GM23338 (cell line): Measurements from ENCODE around the gene USP46. TPM values are rescaled to one million over a fixed set of nuclear protein-coding genes. Genes with fewer than 3 reads are reported as not detected.

Source experiments
- ATAC-seq: fragments of 200-7000 bp; cut with Tn5 transposase; 3 replicates; pipeline ENCODE4 v1.9.1; 2020
- DNase-seq: peaks from one replicate; pipeline ENCODE4 v3.0.0-alpha.2; 2015; ENCODE audit warnings: low spot score
- H2AFZ ChIP-seq: fragments of 200-600 bp; sonication (generic); 2 replicates; pipeline ENCODE4 v1.8.0; 2016; ENCODE audit warnings: antibody characterized with exemption, mild to moderate bottlenecking, moderate library complexity
- H3F3A ChIP-seq: fragments of 200-600 bp; sonication (generic); replicated peaks from 2 replicates; pipeline ENCODE4 v1.8.0; 2017; ENCODE audit warnings: antibody characterized with exemption, mixed run types, low read depth
- H3K27ac ChIP-seq: fragments of 200-600 bp; sonication (generic); 2 replicates; pipeline ENCODE4 v1.6.1; 2016; ENCODE audit warnings: low read depth
- H3K27me3 ChIP-seq: fragments of 200-600 bp; sonication (generic); 2 replicates; pipeline ENCODE4 v1.8.0; 2016; ENCODE audit warnings: mild to moderate bottlenecking, mixed run types, moderate library complexity; ENCODE audit not compliant: insufficient read depth
- H3K36me3 ChIP-seq: fragments of 200-600 bp; sonication (generic); 2 replicates; pipeline ENCODE4 v1.8.0; 2016; ENCODE audit warnings: mild to moderate bottlenecking; ENCODE audit not compliant: insufficient read depth
- H3K4me1 ChIP-seq: fragments of 200-600 bp; sonication (generic); 2 replicates; pipeline ENCODE4 v1.8.0; 2016; ENCODE audit warnings: mild to moderate bottlenecking, moderate library complexity; ENCODE audit not compliant: insufficient read depth
- H3K4me2 ChIP-seq: fragments of 200-600 bp; sonication (generic); 2 replicates; pipeline ENCODE4 v1.7.1; 2017; ENCODE audit warnings: mixed run types
- H3K4me3 ChIP-seq: fragments of 200-600 bp; sonication (generic); 2 replicates; pipeline ENCODE4 v1.6.1; 2016; ENCODE audit warnings: mixed run types
- H3K79me2 ChIP-seq: fragments of 200-600 bp; sonication (generic); replicated peaks from 2 replicates; pipeline ENCODE4 v1.8.0; 2017; ENCODE audit warnings: mild to moderate bottlenecking; ENCODE audit not compliant: insufficient read depth
- H3K9me2 ChIP-seq: fragments of 200-600 bp; sonication (generic); 2 replicates; pipeline ENCODE4 v1.8.0; 2017; ENCODE audit not compliant: insufficient read depth
- H4K20me1 ChIP-seq: fragments of 200-600 bp; sonication (generic); replicated peaks from 2 replicates; pipeline ENCODE4 v1.8.0; 2017; ENCODE audit warnings: mild to moderate bottlenecking; ENCODE audit not compliant: insufficient read depth
- H3K27ac Mint-ChIP-seq: 2 replicates; pipeline ENCODE4 v1.8.0; 2020; ENCODE audit warnings: inconsistent platforms, mild to moderate bottlenecking, moderate library complexity, mixed read lengths
- H3K27me3 Mint-ChIP-seq: 3 replicates; pipeline ENCODE4 v1.8.0; 2022; ENCODE audit warnings: low read depth, mild to moderate bottlenecking, moderate library complexity, mixed read lengths, inconsistent platforms; ENCODE audit not compliant: insufficient read depth, poor library complexity
- H3K36me3 Mint-ChIP-seq: 3 replicates; pipeline ENCODE4 v1.8.0; 2021; ENCODE audit warnings: low read depth, mild to moderate bottlenecking, inconsistent platforms, moderate library complexity, mixed read lengths
- H3K4me1 Mint-ChIP-seq: 3 replicates; pipeline ENCODE4 v1.8.0; 2020; ENCODE audit warnings: mild to moderate bottlenecking, inconsistent platforms, mixed read lengths
- H3K4me3 Mint-ChIP-seq: 3 replicates; pipeline ENCODE4 v1.8.0; 2021; ENCODE audit warnings: moderate library complexity, mild to moderate bottlenecking, inconsistent platforms, mixed read lengths
- H3K9me3 Mint-ChIP-seq: 3 replicates; pipeline ENCODE4 v1.8.0; 2020; ENCODE audit warnings: moderate library complexity, mild to moderate bottlenecking, inconsistent platforms, mixed read lengths
- EZH2 ChIP-seq: fragments of 200-600 bp; sonication (generic); IDR thresholded peaks from one replicate; pipeline ENCODE4 v1.8.0; 2017; ENCODE audit warnings: antibody characterized with exemption, mild to moderate bottlenecking, low read depth; ENCODE audit not compliant: unreplicated experiment
- JUNB ChIP-seq: IDR thresholded peaks from one replicate; pipeline ENCODE4 v1.6.1; 2016; ENCODE audit warnings: antibody characterized with exemption; ENCODE audit not compliant: unreplicated experiment
- NANOG ChIP-seq: IDR thresholded peaks from 2 replicates; pipeline ENCODE4 v1.6.1; 2016; ENCODE audit warnings: antibody characterized with exemption, borderline replicate concordance
- STAT1 ChIP-seq: IDR thresholded peaks from one replicate; pipeline ENCODE4 v1.6.1; 2016; ENCODE audit warnings: antibody characterized with exemption; ENCODE audit not compliant: unreplicated experiment
- polyA plus RNA-seq: library from polyadenylated mRNA; unstranded; fragments of >200 nt; fragmentation: Nextera tagmentation; extraction: Ambion mirVana; gene quantifications from 2 replicates; pipeline ENCODE4 v1.2.1, GENCODE V29; 2016
- total RNA-seq: library from RNA; depleted of rRNA; stranded (reverse); fragments of >200 nt; shearing (Covaris generic); gene quantifications from 2 replicates; pipeline ENCODE4 v1.2.3, GENCODE V29; 2014
- TF ChIP-seq, protein P1 (sequence below): fragments of 250-450 bp; sonication (Bioruptor Pico); IDR thresholded peaks from 2 replicates; pipeline ENCODE4 v1.5.0; 2020; ENCODE audit warnings: mild to moderate bottlenecking, moderate library complexity
- TF ChIP-seq, protein P2 (sequence below): IDR thresholded peaks from one replicate; pipeline ENCODE4 v1.6.1; 2018; ENCODE audit warnings: antibody characterized with exemption; ENCODE audit not compliant: unreplicated experiment

Gene USP46
- total and polyA plus RNA-seq, 2 experiments from 2014 or later = 40.5 to 59.4 TPM

- no peak for TF ChIP-seq EZH2
- no peak for TF ChIP-seq STAT1
- no peak for TF ChIP-seq NANOG
Observed at GRCh38 chr4:52573551-52573950, 85.5 kb downstream of the USP46 start (continued).

- H3K4me1 Mint-ChIP-seq = peaks cover 14% of the 10 kb centered on the region; the same call in 2 of the 3 replicates
- peaks cover 3% of the 10 kb centered on the region; the same call in 1 of the 2 replicates for H3K9me2 ChIP-seq
- H4K20me1 ChIP-seq = no peaks in the 10 kb centered on the region
- H3K27ac ChIP-seq = no peak overlapping the region
- no peak overlapping the region for H3K27ac Mint-ChIP-seq
- H3K4me3 ChIP-seq = no peak overlapping the region
- H2AFZ ChIP-seq = no peak overlapping the region
- no peak overlapping the region for H3K4me3 Mint-ChIP-seq
- no peak overlapping the region for H3K4me2 ChIP-seq
- H3K36me3 ChIP-seq = no peaks in the 10 kb centered on the region
- H3K27me3 ChIP-seq = no peaks in the 10 kb centered on the region
- ATAC-seq (no peak), DNase-seq (no peak)
- no peaks in the 10 kb centered on the region for H3K27me3 Mint-ChIP-seq
- TF ChIP-seq, protein P1, sequence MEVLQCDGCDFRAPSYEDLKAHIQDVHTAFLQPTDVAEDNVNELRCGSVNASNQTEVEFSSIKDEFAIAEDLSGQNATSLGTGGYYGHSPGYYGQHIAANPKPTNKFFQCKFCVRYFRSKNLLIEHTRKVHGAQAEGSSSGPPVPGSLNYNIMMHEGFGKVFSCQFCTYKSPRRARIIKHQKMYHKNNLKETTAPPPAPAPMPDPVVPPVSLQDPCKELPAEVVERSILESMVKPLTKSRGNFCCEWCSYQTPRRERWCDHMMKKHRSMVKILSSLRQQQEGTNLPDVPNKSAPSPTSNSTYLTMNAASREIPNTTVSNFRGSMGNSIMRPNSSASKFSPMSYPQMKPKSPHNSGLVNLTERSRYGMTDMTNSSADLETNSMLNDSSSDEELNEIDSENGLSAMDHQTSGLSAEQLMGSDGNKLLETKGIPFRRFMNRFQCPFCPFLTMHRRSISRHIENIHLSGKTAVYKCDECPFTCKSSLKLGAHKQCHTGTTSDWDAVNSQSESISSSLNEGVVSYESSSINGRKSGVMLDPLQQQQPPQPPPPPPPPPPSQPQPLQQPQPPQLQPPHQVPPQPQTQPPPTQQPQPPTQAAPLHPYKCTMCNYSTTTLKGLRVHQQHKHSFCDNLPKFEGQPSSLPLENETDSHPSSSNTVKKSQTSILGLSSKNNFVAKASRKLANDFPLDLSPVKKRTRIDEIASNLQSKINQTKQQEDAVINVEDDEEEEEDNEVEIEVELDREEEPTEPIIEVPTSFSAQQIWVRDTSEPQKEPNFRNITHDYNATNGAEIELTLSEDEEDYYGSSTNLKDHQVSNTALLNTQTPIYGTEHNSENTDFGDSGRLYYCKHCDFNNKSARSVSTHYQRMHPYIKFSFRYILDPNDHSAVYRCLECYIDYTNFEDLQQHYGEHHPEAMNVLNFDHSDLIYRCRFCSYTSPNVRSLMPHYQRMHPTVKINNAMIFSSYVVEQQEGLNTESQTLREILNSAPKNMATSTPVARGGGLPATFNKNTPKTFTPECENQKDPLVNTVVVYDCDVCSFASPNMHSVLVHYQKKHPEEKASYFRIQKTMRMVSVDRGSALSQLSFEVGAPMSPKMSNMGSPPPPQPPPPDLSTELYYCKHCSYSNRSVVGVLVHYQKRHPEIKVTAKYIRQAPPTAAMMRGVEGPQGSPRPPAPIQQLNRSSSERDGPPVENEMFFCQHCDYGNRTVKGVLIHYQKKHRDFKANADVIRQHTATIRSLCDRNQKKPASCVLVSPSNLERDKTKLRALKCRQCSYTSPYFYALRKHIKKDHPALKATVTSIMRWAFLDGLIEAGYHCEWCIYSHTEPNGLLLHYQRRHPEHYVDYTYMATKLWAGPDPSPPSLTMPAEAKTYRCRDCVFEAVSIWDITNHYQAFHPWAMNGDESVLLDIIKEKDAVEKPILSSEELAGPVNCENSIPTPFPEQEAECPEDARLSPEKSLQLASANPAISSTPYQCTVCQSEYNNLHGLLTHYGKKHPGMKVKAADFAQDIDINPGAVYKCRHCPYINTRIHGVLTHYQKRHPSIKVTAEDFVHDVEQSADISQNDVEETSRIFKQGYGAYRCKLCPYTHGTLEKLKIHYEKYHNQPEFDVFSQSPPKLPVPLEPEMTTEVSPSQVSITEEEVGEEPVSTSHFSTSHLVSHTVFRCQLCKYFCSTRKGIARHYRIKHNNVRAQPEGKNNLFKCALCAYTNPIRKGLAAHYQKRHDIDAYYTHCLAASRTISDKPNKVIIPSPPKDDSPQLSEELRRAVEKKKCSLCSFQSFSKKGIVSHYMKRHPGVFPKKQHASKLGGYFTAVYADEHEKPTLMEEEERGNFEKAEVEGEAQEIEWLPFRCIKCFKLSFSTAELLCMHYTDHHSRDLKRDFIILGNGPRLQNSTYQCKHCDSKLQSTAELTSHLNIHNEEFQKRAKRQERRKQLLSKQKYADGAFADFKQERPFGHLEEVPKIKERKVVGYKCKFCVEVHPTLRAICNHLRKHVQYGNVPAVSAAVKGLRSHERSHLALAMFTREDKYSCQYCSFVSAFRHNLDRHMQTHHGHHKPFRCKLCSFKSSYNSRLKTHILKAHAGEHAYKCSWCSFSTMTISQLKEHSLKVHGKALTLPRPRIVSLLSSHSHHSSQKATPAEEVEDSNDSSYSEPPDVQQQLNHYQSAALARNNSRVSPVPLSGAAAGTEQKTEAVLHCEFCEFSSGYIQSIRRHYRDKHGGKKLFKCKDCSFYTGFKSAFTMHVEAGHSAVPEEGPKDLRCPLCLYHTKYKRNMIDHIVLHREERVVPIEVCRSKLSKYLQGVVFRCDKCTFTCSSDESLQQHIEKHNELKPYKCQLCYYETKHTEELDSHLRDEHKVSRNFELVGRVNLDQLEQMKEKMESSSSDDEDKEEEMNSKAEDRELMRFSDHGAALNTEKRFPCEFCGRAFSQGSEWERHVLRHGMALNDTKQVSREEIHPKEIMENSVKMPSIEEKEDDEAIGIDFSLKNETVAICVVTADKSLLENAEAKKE (CRISPR knock-in tag) = no peak
- no peak for TF ChIP-seq NANOG
- TF ChIP-seq, protein P2, sequence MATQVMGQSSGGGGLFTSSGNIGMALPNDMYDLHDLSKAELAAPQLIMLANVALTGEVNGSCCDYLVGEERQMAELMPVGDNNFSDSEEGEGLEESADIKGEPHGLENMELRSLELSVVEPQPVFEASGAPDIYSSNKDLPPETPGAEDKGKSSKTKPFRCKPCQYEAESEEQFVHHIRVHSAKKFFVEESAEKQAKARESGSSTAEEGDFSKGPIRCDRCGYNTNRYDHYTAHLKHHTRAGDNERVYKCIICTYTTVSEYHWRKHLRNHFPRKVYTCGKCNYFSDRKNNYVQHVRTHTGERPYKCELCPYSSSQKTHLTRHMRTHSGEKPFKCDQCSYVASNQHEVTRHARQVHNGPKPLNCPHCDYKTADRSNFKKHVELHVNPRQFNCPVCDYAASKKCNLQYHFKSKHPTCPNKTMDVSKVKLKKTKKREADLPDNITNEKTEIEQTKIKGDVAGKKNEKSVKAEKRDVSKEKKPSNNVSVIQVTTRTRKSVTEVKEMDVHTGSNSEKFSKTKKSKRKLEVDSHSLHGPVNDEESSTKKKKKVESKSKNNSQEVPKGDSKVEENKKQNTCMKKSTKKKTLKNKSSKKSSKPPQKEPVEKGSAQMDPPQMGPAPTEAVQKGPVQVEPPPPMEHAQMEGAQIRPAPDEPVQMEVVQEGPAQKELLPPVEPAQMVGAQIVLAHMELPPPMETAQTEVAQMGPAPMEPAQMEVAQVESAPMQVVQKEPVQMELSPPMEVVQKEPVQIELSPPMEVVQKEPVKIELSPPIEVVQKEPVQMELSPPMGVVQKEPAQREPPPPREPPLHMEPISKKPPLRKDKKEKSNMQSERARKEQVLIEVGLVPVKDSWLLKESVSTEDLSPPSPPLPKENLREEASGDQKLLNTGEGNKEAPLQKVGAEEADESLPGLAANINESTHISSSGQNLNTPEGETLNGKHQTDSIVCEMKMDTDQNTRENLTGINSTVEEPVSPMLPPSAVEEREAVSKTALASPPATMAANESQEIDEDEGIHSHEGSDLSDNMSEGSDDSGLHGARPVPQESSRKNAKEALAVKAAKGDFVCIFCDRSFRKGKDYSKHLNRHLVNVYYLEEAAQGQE = no peak
- no peak for TF ChIP-seq JUNB
- peaks cover 17% of the 10 kb centered on the region for H3K4me1 ChIP-seq
- H3F3A ChIP-seq = no peaks in the 10 kb centered on the region
- H3K9me3 Mint-ChIP-seq = no peaks in the 10 kb centered on the region
- no peaks in the 10 kb centered on the region for H3K79me2 ChIP-seq
- no peaks in the 10 kb centered on the region for H3K36me3 Mint-ChIP-seq
Observed at GRCh38 chr4:52572936-52573485, 86.1 kb downstream of the USP46 start.
